PC-9 (cell line): ENCODE results near the gene PPM1F.

ENCODE experiments used
- EZH2 ChIP-seq: fragments of 200-600 bp; sonication (generic); IDR thresholded peaks from 2 replicates; pipeline ENCODE4 v1.8.0; 2017; ENCODE audit warnings: antibody characterized with exemption, low read depth
- TF ChIP-seq, protein P1 (sequence below): fragments of 200-600 bp; sonication (generic); conservative IDR thresholded peaks from 2 replicates; pipeline ENCODE4 v1.6.1; 2017; ENCODE audit warnings: mixed run types, antibody characterized with exemption, mild to moderate bottlenecking, moderate library complexity

DNA sequence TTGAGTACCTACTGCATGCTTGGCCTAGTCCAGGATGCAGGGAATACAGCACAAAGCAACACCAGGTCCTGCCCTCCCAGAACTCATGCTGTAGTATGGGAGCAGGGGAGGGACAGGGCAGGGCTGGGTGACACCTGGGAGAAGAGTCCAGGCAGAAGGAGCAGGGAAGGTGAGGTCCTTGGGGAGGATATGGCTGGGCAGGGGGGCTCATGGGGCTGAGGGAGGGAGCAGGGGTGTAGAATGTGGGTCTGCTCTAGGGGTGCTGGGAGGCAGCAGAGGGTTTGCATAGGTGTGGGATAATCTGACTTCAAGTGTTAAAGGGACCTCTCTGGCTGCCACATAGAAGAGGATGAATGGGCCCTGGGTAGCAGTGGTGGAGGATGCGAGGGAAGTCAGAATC lies 25.2 kb upstream of the PPM1F start:
- TF ChIP-seq, protein P1, sequence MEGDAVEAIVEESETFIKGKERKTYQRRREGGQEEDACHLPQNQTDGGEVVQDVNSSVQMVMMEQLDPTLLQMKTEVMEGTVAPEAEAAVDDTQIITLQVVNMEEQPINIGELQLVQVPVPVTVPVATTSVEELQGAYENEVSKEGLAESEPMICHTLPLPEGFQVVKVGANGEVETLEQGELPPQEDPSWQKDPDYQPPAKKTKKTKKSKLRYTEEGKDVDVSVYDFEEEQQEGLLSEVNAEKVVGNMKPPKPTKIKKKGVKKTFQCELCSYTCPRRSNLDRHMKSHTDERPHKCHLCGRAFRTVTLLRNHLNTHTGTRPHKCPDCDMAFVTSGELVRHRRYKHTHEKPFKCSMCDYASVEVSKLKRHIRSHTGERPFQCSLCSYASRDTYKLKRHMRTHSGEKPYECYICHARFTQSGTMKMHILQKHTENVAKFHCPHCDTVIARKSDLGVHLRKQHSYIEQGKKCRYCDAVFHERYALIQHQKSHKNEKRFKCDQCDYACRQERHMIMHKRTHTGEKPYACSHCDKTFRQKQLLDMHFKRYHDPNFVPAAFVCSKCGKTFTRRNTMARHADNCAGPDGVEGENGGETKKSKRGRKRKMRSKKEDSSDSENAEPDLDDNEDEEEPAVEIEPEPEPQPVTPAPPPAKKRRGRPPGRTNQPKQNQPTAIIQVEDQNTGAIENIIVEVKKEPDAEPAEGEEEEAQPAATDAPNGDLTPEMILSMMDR = no peak
- no peak for TF ChIP-seq EZH2
